BLaER1 (cell line): ENCODE data around the gene RPN2.

Source experiments
- H3K27ac ChIP-seq: shearing (Covaris generic); formaldehyde crosslinking; 2 replicates; pipeline ENCODE4 v1.8.1; 2022
- H3K27me3 ChIP-seq: shearing (Covaris generic); formaldehyde crosslinking; 2 replicates; pipeline ENCODE4 v1.8.1; 2022
- H3K36me3 ChIP-seq: shearing (Covaris generic); formaldehyde crosslinking; 2 replicates; pipeline ENCODE4 v1.8.1; 2022
- H3K4me1 ChIP-seq: shearing (Covaris generic); formaldehyde crosslinking; 2 replicates; pipeline ENCODE4 v1.8.1; 2022
- H3K4me2 ChIP-seq: shearing (Covaris generic); formaldehyde crosslinking; 2 replicates; pipeline ENCODE4 v1.8.1; 2022
- H3K4me3 ChIP-seq: shearing (Covaris generic); formaldehyde crosslinking; 2 replicates; pipeline ENCODE4 v1.8.1; 2022
- H3K9ac ChIP-seq: shearing (Covaris generic); formaldehyde crosslinking; 2 replicates; pipeline ENCODE4 v1.8.1; 2022
- H3K9me3 ChIP-seq: shearing (Covaris generic); formaldehyde crosslinking; 2 replicates; pipeline ENCODE4 v1.8.1; 2022
- H4K20me1 ChIP-seq: shearing (Covaris generic); formaldehyde crosslinking; 2 replicates; pipeline ENCODE4 v1.8.1; 2022
- Cebpa-rat ChIP-seq: shearing (Covaris generic); IDR thresholded peaks from 2 replicates; pipeline ENCODE4 v1.8.1; 2022

RPN2 gene

GRCh38 chr20:37179683-37180524, 774 bp downstream of the RPN2 start:
- Histone ChIP-seq H3K4me3 (peak overlapping the region; percentile 92), H3K27me3 (no peaks in the 10 kb centered on the region), H3K4me2 (peak overlapping the region; percentile 87), H3K4me1 (peaks cover 31% of the 10 kb centered on the region), H3K36me3 (peaks cover 38% of the 10 kb centered on the region), H3K9me3 (no peaks in the 10 kb centered on the region), H4K20me1 (peaks cover 57% of the 10 kb centered on the region), H3K9ac (peak overlapping the region; percentile 100), H3K27ac (peak overlapping the region; percentile 100)
- no peak for TF ChIP-seq Cebpa-rat

- no peak for TF ChIP-seq Cebpa-rat
- Histone ChIP-seq H3K27me3 (no peaks in the 10 kb centered on the region), H3K9me3 (no peaks in the 10 kb centered on the region), H3K36me3 (peaks cover 92% of the 10 kb centered on the region), H3K4me3 (no peak overlapping the region), H3K27ac (no peak overlapping the region), H3K4me2 (no peak overlapping the region), H4K20me1 (peaks cover 94% of the 10 kb centered on the region), H3K9ac (no peak overlapping the region), H3K4me1 (peaks cover 22% of the 10 kb centered on the region)
Observed at GRCh38 chr20:37185686-37186085, 6.6 kb downstream of the RPN2 start.

- Histone ChIP-seq H3K36me3 (peaks cover 93% of the 10 kb centered on the region), H3K4me3 (no peak overlapping the region), H3K27me3 (no peaks in the 10 kb centered on the region), H3K9ac (no peak overlapping the region), H3K9me3 (no peaks in the 10 kb centered on the region), H4K20me1 (peaks cover 94% of the 10 kb centered on the region), H3K27ac (no peak overlapping the region), H3K4me1 (peaks cover 27% of the 10 kb centered on the region), H3K4me2 (no peak overlapping the region)
- TF ChIP-seq Cebpa-rat: no peak
Observed at GRCh38 chr20:37188787-37189186, 9.7 kb downstream of the RPN2 start.

- Histone ChIP-seq H3K9me3 (no peaks in the 10 kb centered on the region), H3K27me3 (no peaks in the 10 kb centered on the region), H3K36me3 (peaks cover 93% of the 10 kb centered on the region), H3K4me2 (no peak overlapping the region), H3K4me1 (peaks cover 34% of the 10 kb centered on the region), H3K27ac (no peak overlapping the region), H4K20me1 (peaks cover 94% of the 10 kb centered on the region), H3K9ac (no peak overlapping the region), H3K4me3 (no peak overlapping the region)
- no peak for TF ChIP-seq Cebpa-rat
Observed at GRCh38 chr20:37189416-37190016, 10.4 kb downstream of the RPN2 start.

- H3K27ac ChIP-seq: no peak overlapping the region
- peaks cover 95% of the 10 kb centered on the region for H4K20me1 ChIP-seq
- no peak overlapping the region for H3K9ac ChIP-seq
- H3K4me1 ChIP-seq: peaks cover 44% of the 10 kb centered on the region
- no peaks in the 10 kb centered on the region for H3K27me3 ChIP-seq
- 0 out of 2 replicates have a peak overlapping the region, but pooled peaks have one; percentile 9 for H3K4me2 ChIP-seq
- H3K4me3 ChIP-seq: no peak overlapping the region
- peaks cover 89% of the 10 kb centered on the region for H3K36me3 ChIP-seq
- H3K9me3 ChIP-seq: no peaks in the 10 kb centered on the region
- TF ChIP-seq Cebpa-rat: no peak
Observed at GRCh38 chr20:37190354-37191112, 11.4 kb downstream of the RPN2 start.

- no peak for TF ChIP-seq Cebpa-rat
- no peaks in the 10 kb centered on the region for H3K27me3 ChIP-seq
- H3K36me3 ChIP-seq: peaks cover 91% of the 10 kb centered on the region
- peaks cover 44% of the 10 kb centered on the region for H3K4me1 ChIP-seq
- H4K20me1 ChIP-seq: peaks cover 99% of the 10 kb centered on the region
- no peak overlapping the region for H3K4me2 ChIP-seq
- H3K9ac ChIP-seq: no peak overlapping the region
- H3K4me3 ChIP-seq: no peak overlapping the region
- H3K9me3 ChIP-seq: no peaks in the 10 kb centered on the region
- no peak overlapping the region for H3K27ac ChIP-seq
Observed at GRCh38 chr20:37192137-37192854, 13.2 kb downstream of the RPN2 start.

GRCh38 chr20:37193226-37193625, 14.1 kb downstream of the RPN2 start:
- TF ChIP-seq Cebpa-rat: no peak

GRCh38 chr20:37193821-37194220, 14.7 kb downstream of the RPN2 start:
- Histone ChIP-seq H3K9me3 (no peaks in the 10 kb centered on the region), H3K27me3 (no peaks in the 10 kb centered on the region), H4K20me1 (peaks cover 100% of the 10 kb centered on the region), H3K36me3 (peaks cover 92% of the 10 kb centered on the region), H3K27ac (no peak overlapping the region), H3K4me3 (no peak overlapping the region), H3K4me1 (peaks cover 44% of the 10 kb centered on the region), H3K4me2 (no peak overlapping the region), H3K9ac (0 out of 2 replicates have a peak overlapping the region, but pooled peaks have one; percentile 19)
- TF ChIP-seq Cebpa-rat: no peak

More at GRCh38 chr20:37193226-37193625, 14.1 kb downstream of the RPN2 start:
- Histone ChIP-seq H4K20me1 (peaks cover 100% of the 10 kb centered on the region), H3K27me3 (no peaks in the 10 kb centered on the region), H3K9me3 (no peaks in the 10 kb centered on the region), H3K4me3 (no peak overlapping the region), H3K36me3 (peaks cover 92% of the 10 kb centered on the region), H3K4me2 (no peak overlapping the region), H3K4me1 (peaks cover 44% of the 10 kb centered on the region), H3K9ac (no peak overlapping the region), H3K27ac (no peak overlapping the region)
